HepG2 (cell line): ENCODE results near the gene IL1A. TPM values are rescaled to one million over a fixed set of nuclear protein-coding genes. Genes with fewer than 3 reads are reported as not detected.

Experiments
- CENPX ChIP-seq: sonication (generic); formaldehyde crosslinking; IDR thresholded peaks from 2 replicates; pipeline ENCODE4 v1.9.0; 2021; ENCODE audit warnings: mild to moderate bottlenecking, missing genetic modification reagents, moderate library complexity
- FLYWCH1 ChIP-seq: sonication (generic); formaldehyde crosslinking; IDR thresholded peaks from 2 replicates; pipeline ENCODE4 v1.8.1; 2023; ENCODE audit warnings: mild to moderate bottlenecking, missing genetic modification reagents
- HES4 ChIP-seq: sonication (generic); formaldehyde crosslinking; IDR thresholded peaks from 2 replicates; pipeline ENCODE4 v1.9.0; 2021; ENCODE audit warnings: mild to moderate bottlenecking, missing genetic modification reagents, borderline replicate concordance
- MYC ChIP-seq: sonication (generic); formaldehyde crosslinking; IDR thresholded peaks from 2 replicates; pipeline ENCODE4 v1.9.0; 2021; ENCODE audit warnings: missing genetic modification reagents, borderline replicate concordance
- NFE2L1 ChIP-seq: sonication (generic); formaldehyde crosslinking; IDR thresholded peaks from 2 replicates; pipeline ENCODE4 v1.4.0; 2020; ENCODE audit warnings: missing genetic modification reagents, mild to moderate bottlenecking, borderline replicate concordance
- PHF5A ChIP-seq: IDR thresholded peaks from one replicate; pipeline ENCODE4 v1.6.1; 2018; ENCODE audit warnings: low read depth, missing genetic modification reagents; ENCODE audit not compliant: unreplicated experiment
- THAP11 ChIP-seq: IDR thresholded peaks from 2 replicates; pipeline ENCODE4 v1.6.1; 2016; ENCODE audit warnings: missing biosample characterization, missing genetic modification reagents
- XRCC5 ChIP-seq: fragments of 200-400 bp; formaldehyde crosslinking; optimal IDR thresholded peaks from 2 replicates; pipeline ENCODE3; 2017; ENCODE audit warnings: mild to moderate bottlenecking, low read length
- ZBTB20 ChIP-seq: sonication (generic); formaldehyde crosslinking; IDR thresholded peaks from 2 replicates; pipeline ENCODE4 v1.8.1; 2023; ENCODE audit warnings: missing genetic modification reagents, low read depth, mild to moderate bottlenecking, borderline replicate concordance
- ZKSCAN8 ChIP-seq: IDR thresholded peaks from 2 replicates; pipeline ENCODE4 v1.6.1; 2016; ENCODE audit warnings: borderline replicate concordance, missing genetic modification reagents, missing compliant biosample characterization
- ZNF609 ChIP-seq: sonication (generic); formaldehyde crosslinking; IDR thresholded peaks from 2 replicates; pipeline ENCODE4 v1.4.0; 2020; ENCODE audit warnings: mild to moderate bottlenecking, missing genetic modification reagents, borderline replicate concordance
- ZNF619 ChIP-seq: sonication (generic); formaldehyde crosslinking; IDR thresholded peaks from 2 replicates; pipeline ENCODE4 v1.4.0; 2020; ENCODE audit warnings: mild to moderate bottlenecking, missing genetic modification reagents
- ZNF740 ChIP-seq: sonication (generic); formaldehyde crosslinking; IDR thresholded peaks from 2 replicates; pipeline ENCODE4 v1.4.0; 2020; ENCODE audit warnings: missing genetic modification reagents
- ZNF780A ChIP-seq: sonication (generic); formaldehyde crosslinking; IDR thresholded peaks from 2 replicates; pipeline ENCODE4 v1.8.0; 2022; ENCODE audit warnings: mild to moderate bottlenecking, missing genetic modification reagents, moderate library complexity
- ZNF839 ChIP-seq: sonication (generic); formaldehyde crosslinking; IDR thresholded peaks from 2 replicates; pipeline ENCODE4 v1.4.0; 2020; ENCODE audit warnings: missing genetic modification reagents, mild to moderate bottlenecking, borderline replicate concordance
- ZUFSP ChIP-seq: sonication (generic); formaldehyde crosslinking; IDR thresholded peaks from 2 replicates; pipeline ENCODE4 v1.9.0; 2021; ENCODE audit warnings: missing genetic modification reagents, mild to moderate bottlenecking, borderline replicate concordance
- polyA plus RNA-seq, 8 experiments: library from polyadenylated mRNA; depleted of rRNA in 3 of 8; stranded (reverse) in 7 of 8; unstranded in 1 of 8; fragments of >200 nt; fragmentation: Illumina TruSeq in 4 of 8; extraction: Trizol in 4 of 8; gene quantifications; 2 replicates each; pipeline versions ENCODE4 v1.2.1 to v1.2.3, GENCODE V29; 2011 to 2016; ENCODE audit warnings: low read depth in 4 of 8, missing spikeins in 1 of 8, mixed read lengths in 1 of 8; ENCODE audit not compliant: insufficient read depth in 1 of 8
- total RNA-seq, 5 experiments: library from RNA; depleted of rRNA; stranded (reverse); fragments of >200 nt; fragmentation: Illumina TruSeq; extraction: Trizol; gene quantifications; 2 replicates each; pipeline ENCODE4 v1.2.3, GENCODE V29; 2016; ENCODE audit warnings: low read depth in 1 of 5
- TF ChIP-seq, protein P1 (sequence below): IDR thresholded peaks from 2 replicates; pipeline ENCODE4 v1.6.1; 2016; ENCODE audit warnings: low read depth, borderline replicate concordance
- TF ChIP-seq, protein P2 (sequence below): sonication (generic); formaldehyde crosslinking; IDR thresholded peaks from 2 replicates; pipeline ENCODE4 v1.4.0; 2020; ENCODE audit warnings: mild to moderate bottlenecking, missing genetic modification reagents

IL1A gene
- total and polyA plus RNA-seq, 2 of the 13 experiments (the other 11 are each of a cell fraction or from before 2014, with no cell fraction given), result not detected

DNA sequence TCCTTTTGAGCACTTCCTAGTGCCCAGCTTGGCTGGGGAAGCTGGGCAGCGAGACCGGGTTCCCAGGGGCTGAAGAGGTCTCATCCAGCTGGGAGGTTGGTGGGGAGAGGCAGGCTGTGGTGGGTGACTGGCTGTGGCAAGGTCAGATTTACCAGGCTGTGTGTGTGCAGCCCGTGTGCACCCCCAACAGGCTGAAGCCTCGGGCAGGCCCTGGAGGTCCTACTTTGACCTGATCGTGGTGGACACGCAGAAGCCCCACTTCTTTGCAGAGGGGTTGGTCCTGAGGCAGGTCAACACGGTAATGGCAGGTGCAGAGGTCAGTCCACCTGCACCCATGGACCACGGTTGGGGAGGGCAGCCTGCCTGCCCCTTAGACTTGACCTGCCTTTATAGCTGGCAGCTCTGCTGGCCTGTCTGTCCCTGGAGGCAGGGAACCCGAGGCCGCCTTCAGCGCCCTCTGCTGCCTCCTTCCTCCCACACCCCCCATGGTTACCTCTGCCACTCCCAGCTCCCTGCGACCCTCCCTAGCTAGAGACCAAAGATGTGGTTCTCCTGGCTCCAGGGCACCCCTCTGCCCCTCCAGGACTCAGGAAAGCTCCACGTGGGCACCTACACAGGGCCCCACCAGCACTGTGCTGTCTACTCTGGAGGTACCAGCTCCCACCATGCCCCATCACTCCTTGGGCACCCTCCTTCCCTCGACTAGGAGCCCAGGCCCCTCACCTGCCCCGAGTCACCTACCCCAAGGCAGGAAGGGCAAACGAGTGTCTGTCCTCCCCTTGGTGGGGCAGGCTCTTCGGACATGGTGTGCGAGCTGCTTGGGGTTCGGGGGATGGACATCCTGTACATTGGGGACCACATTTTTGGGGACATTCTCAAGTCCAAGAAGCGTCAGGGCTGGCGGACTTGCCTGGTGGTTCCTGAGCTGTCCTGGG, 59.4 kb downstream of the IL1A start (continued):
- TF ChIP-seq ZKSCAN8 (CRISPR knock-in tag), result no peak
- no peak for TF ChIP-seq NFE2L1
- TF ChIP-seq HES4 (CRISPR knock-in tag), result no peak
- TF ChIP-seq ZBTB20 (CRISPR knock-in tag), result no peak
- TF ChIP-seq MYC (CRISPR knock-in tag), result no peak
- TF ChIP-seq ZNF609 (CRISPR knock-in tag), result 0 out of 2 replicates have a peak, but pooled peaks have one; percentile 30
- peak; percentile 99 for TF ChIP-seq ZNF740 (CRISPR knock-in tag)
- no peak for TF ChIP-seq CENPX
- 0 out of 2 replicates have a peak, but pooled peaks have one; percentile 24 for TF ChIP-seq THAP11 (CRISPR knock-in tag)
- TF ChIP-seq, protein P1, sequence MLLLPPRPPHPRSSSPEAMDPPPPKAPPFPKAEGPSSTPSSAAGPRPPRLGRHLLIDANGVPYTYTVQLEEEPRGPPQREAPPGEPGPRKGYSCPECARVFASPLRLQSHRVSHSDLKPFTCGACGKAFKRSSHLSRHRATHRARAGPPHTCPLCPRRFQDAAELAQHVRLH (CRISPR knock-in tag), result 0 out of 2 replicates have a peak, but pooled peaks have one; percentile 25
- TF ChIP-seq FLYWCH1, result no peak
- no peak; the same call in 1 of the 2 replicates for TF ChIP-seq ZNF839
- no peak for TF ChIP-seq ZUFSP (CRISPR knock-in tag)
- TF ChIP-seq PHF5A (CRISPR knock-in tag), result no peak
- peak; percentile 58 for TF ChIP-seq XRCC5
- TF ChIP-seq ZNF619 (CRISPR knock-in tag), result peak; percentile 24; the same call in 1 of the 2 replicates
- TF ChIP-seq, protein P2, sequence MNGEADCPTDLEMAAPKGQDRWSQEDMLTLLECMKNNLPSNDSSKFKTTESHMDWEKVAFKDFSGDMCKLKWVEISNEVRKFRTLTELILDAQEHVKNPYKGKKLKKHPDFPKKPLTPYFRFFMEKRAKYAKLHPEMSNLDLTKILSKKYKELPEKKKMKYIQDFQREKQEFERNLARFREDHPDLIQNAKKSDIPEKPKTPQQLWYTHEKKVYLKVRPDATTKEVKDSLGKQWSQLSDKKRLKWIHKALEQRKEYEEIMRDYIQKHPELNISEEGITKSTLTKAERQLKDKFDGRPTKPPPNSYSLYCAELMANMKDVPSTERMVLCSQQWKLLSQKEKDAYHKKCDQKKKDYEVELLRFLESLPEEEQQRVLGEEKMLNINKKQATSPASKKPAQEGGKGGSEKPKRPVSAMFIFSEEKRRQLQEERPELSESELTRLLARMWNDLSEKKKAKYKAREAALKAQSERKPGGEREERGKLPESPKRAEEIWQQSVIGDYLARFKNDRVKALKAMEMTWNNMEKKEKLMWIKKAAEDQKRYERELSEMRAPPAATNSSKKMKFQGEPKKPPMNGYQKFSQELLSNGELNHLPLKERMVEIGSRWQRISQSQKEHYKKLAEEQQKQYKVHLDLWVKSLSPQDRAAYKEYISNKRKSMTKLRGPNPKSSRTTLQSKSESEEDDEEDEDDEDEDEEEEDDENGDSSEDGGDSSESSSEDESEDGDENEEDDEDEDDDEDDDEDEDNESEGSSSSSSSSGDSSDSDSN (CRISPR knock-in tag), result peak; percentile 71
- TF ChIP-seq ZNF780A (CRISPR knock-in tag), result no peak
